Naive B cell (primary cell): ENCODE measurements around the gene UBE2O. TPM values are rescaled to one million over a fixed set of nuclear protein-coding genes. Genes with fewer than 3 reads are reported as not detected.

Experiments used
- ATAC-seq, 2 donors: fragments of 150-1000 bp; cut with Tn5 transposase; 2 replicates each; pipeline ENCODE4 v1.10.0; 2021; ENCODE audit warnings: low read depth in 2 of 2, mild to moderate bottlenecking in 2 of 2, moderate library complexity in 2 of 2
- DNase-seq: peaks from one replicate; pipeline ENCODE4 v3.0.0; 2022
- H3K27ac Mint-ChIP-seq, 6 donors: one replicate each; pipeline ENCODE4 v1.8.0; 2020 to 2022; ENCODE audit warnings: mild to moderate bottlenecking in 6 of 6, mixed read lengths in 6 of 6, moderate library complexity in 5 of 6, inconsistent platforms in 2 of 6
- H3K27me3 Mint-ChIP-seq, 3 donors: one replicate each; pipeline ENCODE4 v1.8.0; 2021 to 2022; ENCODE audit warnings: mixed read lengths in 3 of 3, mild to moderate bottlenecking in 1 of 3
- H3K36me3 Mint-ChIP-seq, 2 donors: one replicate each; pipeline ENCODE4 v1.8.0; 2020 to 2022; ENCODE audit warnings: mixed read lengths in 2 of 2, inconsistent platforms in 1 of 2, mild to moderate bottlenecking in 1 of 2
- H3K4me1 Mint-ChIP-seq, 3 donors: one replicate each; pipeline ENCODE4 v1.8.0; 2020 to 2022; ENCODE audit warnings: mixed read lengths in 3 of 3, inconsistent platforms in 1 of 3, mild to moderate bottlenecking in 1 of 3, moderate library complexity in 1 of 3
- H3K4me3 Mint-ChIP-seq, 8 donors: one replicate each; pipeline ENCODE4 v1.8.0; 2020 to 2022; ENCODE audit warnings: mild to moderate bottlenecking in 8 of 8, mixed read lengths in 8 of 8, moderate library complexity in 8 of 8, inconsistent platforms in 2 of 8
- H3K9me3 Mint-ChIP-seq, 7 donors: one replicate each; pipeline ENCODE4 v1.8.0; 2020 to 2022; ENCODE audit warnings: mixed read lengths in 7 of 7, mild to moderate bottlenecking in 5 of 7, inconsistent platforms in 2 of 7, moderate library complexity in 1 of 7
- polyA plus RNA-seq, 6 donors: library from polyadenylated mRNA; unstranded; fragments of 300-500 nt; fragmentation: Illumina TruSeq; gene quantifications; one replicate each; pipeline ENCODE4 v1.2.3, GENCODE V29; 2021; ENCODE audit warnings: low read depth in 6 of 6

The UBE2O gene
- polyA plus RNA-seq, 6 donors from 2014 or later, result 11.0 to 26.0 (median 16.4) TPM

DNA sequence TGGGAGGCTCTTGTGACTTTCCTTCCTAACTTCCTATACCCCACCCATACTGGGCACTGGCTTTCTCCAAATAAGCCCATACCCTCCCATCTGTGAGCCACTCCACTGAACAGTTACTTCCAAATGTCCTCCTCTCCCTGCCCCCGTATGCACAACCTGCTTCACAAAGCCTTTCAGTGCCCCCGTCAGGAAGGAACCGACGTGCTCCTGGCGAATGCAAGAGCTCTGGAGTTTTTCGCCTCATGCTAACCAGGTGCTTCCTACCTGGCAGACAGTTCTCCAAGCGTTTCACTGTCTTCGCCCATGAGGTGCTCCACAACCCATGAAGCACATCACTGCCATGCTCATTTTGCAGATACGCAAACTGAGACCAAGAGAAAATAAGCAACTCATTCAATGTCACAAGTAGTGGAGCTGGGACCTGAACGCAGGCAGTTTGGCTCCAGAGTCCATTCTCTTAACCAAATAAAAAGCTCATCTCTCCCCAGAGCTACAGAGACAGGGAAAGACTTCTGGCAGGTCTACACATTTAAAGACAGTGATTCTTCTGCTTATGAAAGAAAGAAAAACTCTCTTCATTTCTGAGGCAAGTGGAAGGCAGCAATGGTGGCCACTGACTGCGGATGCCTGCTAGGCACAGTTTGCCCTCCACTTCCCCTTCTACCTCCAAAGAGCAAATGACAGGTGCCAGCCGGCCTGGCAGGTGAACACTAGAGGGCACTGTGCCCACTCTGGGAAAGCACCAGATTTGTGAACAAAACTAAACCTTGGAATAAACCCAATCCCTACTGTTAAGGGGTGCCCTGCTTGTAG, 44.7 kb downstream of the UBE2O start:
- Mint-ChIP-seq H3K4me3 (peak overlapping the region in 5 of 8 donors; percentile 17 to 56 (median 23)), H3K36me3 (peaks cover 11 to 27% of the 10 kb centered on the region in 2 donors), H3K9me3 (no peaks in the 10 kb centered on the region), H3K27me3 (no peaks in the 10 kb centered on the region), H3K27ac (peak overlapping the region; percentile 61 to 93 (median 83)), H3K4me1 (peaks cover 44 to 66% (median 56%) of the 10 kb centered on the region in 3 donors)
- DNase-seq (peak; percentile 78), ATAC-seq (peak; percentile 84 to 95)

GRCh38 chr17:76407509-76407908, 45.4 kb downstream of the UBE2O start:
- peak overlapping the region in 5 of 6 donors; percentile 27 to 77 (median 61) for H3K27ac Mint-ChIP-seq
- H3K36me3 Mint-ChIP-seq, result peaks cover 12 to 34% of the 10 kb centered on the region in 2 donors
- H3K4me3 Mint-ChIP-seq, result peak overlapping the region in 2 of 8 donors; percentile 34 to 53
- ATAC-seq (peak in 1 of 2 donors; percentile 17), DNase-seq (no peak)
- no peaks in the 10 kb centered on the region for H3K9me3 Mint-ChIP-seq
- peaks cover 47 to 66% (median 58%) of the 10 kb centered on the region in 3 donors for H3K4me1 Mint-ChIP-seq
- H3K27me3 Mint-ChIP-seq, result no peaks in the 10 kb centered on the region

DNA sequence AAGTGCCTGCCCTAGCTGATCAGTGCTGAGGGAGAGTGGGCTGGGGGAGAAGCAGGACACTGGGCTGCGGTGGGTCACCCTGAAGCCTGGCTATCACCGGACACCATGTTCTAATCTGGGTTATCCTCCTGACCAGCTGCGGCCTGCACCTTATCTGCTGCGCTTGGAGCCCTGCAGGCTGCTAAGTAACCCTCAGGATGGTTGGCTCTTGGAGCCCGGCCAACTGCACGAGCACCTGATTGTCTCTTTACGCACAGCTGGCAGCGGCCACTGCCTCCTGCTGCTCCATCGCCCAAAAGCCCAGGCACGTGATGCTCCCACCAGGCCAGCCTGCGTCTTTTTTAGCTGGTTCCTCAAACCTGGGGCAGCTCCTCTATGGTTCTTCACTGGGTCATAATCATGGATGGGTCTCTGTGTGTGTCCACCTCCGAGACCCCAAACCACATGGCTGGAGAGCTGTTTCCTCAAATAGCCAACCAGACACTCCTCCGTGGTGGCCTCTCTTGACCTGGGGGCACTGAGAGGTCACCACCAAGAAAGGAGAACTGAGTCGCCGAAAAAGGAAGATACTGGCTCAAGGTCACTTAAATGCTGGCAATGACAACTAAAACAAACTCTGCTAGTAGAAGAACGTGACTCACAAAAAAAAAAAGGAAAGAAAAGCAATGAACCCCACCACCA, 46.8 kb downstream of the UBE2O start:
- peak overlapping the region in 5 of 6 donors; percentile 41 to 95 (median 80) for H3K27ac Mint-ChIP-seq
- peaks cover 21 to 48% of the 10 kb centered on the region in 2 donors for H3K36me3 Mint-ChIP-seq
- DNase-seq (no peak), ATAC-seq (peak; percentile 27 to 44)
- H3K4me3 Mint-ChIP-seq, result peak overlapping the region; percentile 6 to 72 (median 56)
- peaks cover 49 to 66% (median 55%) of the 10 kb centered on the region in 3 donors for H3K4me1 Mint-ChIP-seq
- H3K9me3 Mint-ChIP-seq, result no peaks in the 10 kb centered on the region
- no peaks in the 10 kb centered on the region for H3K27me3 Mint-ChIP-seq

DNA sequence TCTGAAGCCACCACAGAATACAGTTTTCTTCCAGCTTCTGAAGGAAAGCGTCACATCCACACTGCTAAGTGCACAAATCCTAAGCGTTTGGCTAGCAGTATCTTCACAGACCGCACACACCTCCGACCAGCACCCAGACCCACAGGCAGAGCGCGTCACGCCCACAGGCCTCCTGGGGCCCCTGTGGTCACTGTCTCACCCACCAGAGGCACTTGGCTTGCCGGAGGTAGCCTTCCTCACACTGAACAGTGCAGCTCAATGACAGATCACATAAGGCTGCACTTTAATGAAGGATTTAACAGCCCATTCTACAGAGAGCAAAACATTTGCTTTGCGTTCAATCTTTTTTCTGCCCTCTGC, 47.4 kb downstream of the UBE2O start:
- Mint-ChIP-seq H3K9me3 (no peaks in the 10 kb centered on the region), H3K4me1 (peaks cover 50 to 66% (median 55%) of the 10 kb centered on the region in 3 donors), H3K27ac (peak overlapping the region in 3 of 6 donors; percentile 41 to 80 (median 67)), H3K36me3 (peaks cover 26 to 54% of the 10 kb centered on the region in 2 donors), H3K27me3 (no peaks in the 10 kb centered on the region), H3K4me3 (peak overlapping the region in 5 of 8 donors; percentile 15 to 81 (median 53))
- ATAC-seq, result no peak
- no peak for DNase-seq

DNA sequence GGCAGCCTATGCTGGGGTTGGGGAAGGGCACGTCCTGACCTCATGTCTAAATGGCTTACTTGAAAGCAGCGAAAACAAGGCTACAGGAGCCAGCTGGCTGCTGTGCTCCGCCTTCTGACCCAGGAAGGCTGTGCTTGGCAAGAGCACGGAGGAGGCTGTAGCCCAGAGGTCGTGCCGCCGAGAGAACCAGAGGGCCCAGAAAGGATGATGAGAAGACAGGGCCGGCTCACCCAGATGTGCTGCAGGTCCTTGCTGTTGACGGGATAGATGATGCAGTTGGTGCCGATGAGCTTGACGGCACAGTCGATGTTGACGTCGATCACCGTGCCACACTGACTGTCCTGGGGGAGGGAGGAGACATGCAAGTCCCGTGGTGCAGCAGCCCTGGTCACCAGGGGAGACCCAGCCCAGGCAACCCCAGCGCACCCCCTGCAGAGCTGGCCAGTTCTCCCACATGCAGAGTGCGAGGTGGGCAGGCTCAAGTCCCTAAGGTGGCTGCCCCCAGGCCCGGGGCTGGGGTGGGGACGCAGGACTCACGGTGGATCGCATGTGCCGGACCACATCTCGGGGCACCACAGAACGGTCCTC, 47.9 kb downstream of the UBE2O start:
- ATAC-seq (no peak), DNase-seq (no peak)
- peaks cover 27 to 51% of the 10 kb centered on the region in 2 donors for H3K36me3 Mint-ChIP-seq
- H3K27me3 Mint-ChIP-seq, result no peaks in the 10 kb centered on the region
- no peaks in the 10 kb centered on the region for H3K9me3 Mint-ChIP-seq
- H3K4me3 Mint-ChIP-seq, result peak overlapping the region in 5 of 8 donors; percentile 15 to 81 (median 30)
- H3K27ac Mint-ChIP-seq, result no peak overlapping the region
- H3K4me1 Mint-ChIP-seq, result peaks cover 50 to 62% (median 53%) of the 10 kb centered on the region in 3 donors

- Mint-ChIP-seq H3K4me3 (peak overlapping the region in 1 of 8 donors; percentile 29), H3K27ac (peak overlapping the region in 3 of 6 donors; percentile 54 to 89 (median 88)), H3K9me3 (no peaks in the 10 kb centered on the region), H3K27me3 (no peaks in the 10 kb centered on the region), H3K4me1 (peaks cover 45 to 54% (median 46%) of the 10 kb centered on the region in 3 donors), H3K36me3 (peaks cover 34 to 52% of the 10 kb centered on the region in 2 donors)
- no peak for ATAC-seq
- no peak for DNase-seq
These were observed 48.7 kb downstream of the UBE2O start for GRCh38 chr17:76404256-76404655.

DNA sequence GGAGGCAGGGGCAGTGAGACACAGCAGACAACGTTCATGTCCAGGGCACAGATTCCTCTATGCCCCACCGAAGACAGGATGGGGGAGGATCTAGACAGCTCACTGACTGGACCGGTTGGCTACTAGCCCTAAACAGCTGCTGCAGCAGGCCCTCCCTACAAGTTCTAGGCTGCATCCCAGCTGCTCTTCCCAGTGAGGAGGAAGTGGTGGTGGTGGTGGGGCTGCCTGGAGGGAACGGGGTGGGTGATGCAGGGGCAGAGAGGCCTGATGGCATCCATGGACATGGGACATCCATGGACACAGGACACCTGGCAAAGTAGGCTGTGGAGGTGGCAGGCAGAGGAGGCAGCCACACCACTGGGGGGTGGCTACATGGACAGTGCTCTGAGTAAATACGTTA, 50.2 kb downstream of the UBE2O start:
- DNase-seq (no peak), ATAC-seq (no peak)
- Mint-ChIP-seq H3K27ac (no peak overlapping the region), H3K4me1 (peaks cover 36 to 45% (median 36%) of the 10 kb centered on the region in 3 donors), H3K36me3 (peaks cover 38 to 53% of the 10 kb centered on the region in 2 donors), H3K27me3 (no peaks in the 10 kb centered on the region), H3K4me3 (no peak overlapping the region), H3K9me3 (no peaks in the 10 kb centered on the region)

- H3K9me3 Mint-ChIP-seq, result no peaks in the 10 kb centered on the region
- H3K4me3 Mint-ChIP-seq, result no peak overlapping the region
- ATAC-seq (no peak), DNase-seq (no peak)
- H3K4me1 Mint-ChIP-seq, result peaks cover 7 to 21% (median 17%) of the 10 kb centered on the region in 3 donors
- H3K27me3 Mint-ChIP-seq, result no peaks in the 10 kb centered on the region
- H3K36me3 Mint-ChIP-seq, result peaks cover 32 to 57% of the 10 kb centered on the region in 2 donors
- no peak overlapping the region for H3K27ac Mint-ChIP-seq
These were observed 53.5 kb downstream of the UBE2O start for GRCh38 chr17:76399175-76400172.

DNA sequence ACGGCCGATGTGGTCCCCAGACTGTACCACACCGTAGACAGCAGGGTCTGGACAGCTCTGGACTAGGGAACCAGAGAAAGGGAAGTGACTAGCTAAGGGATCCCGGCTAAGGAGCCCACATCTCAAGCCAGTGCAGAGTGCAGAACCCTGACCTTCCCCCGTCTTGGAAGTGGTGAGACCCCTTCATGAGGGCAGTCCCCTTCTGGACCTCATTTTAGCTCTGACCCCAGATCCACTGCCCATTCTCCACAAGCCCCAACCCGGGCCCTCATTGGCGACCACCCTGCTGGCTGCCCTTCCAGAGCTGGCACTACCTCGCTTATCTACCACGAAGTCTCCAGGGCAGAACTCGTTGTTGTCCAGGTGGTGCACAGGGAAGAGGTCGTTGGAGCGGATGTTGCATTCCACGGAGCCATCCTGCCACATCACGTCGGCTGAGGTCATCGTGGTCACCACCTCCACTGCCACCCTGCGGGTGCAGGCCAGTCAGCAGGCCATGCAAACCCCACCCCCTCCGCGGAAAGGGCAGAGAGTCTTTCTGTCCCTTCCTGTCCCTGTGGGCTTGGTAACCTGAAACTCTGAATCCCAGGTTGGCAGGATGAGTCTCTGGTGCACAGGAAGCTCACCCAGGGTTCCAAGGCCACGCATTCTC, 54.3 kb downstream of the UBE2O start:
- no peaks in the 10 kb centered on the region for H3K27me3 Mint-ChIP-seq

GRCh38 chr17:76397687-76398522, 55.0 kb downstream of the UBE2O start:
- peak overlapping the region in 1 of 8 donors; percentile 47 for H3K4me3 Mint-ChIP-seq

More for the DNA sequence above, 54.3 kb downstream of the UBE2O start:
- H3K36me3 Mint-ChIP-seq, result peaks cover 33 to 57% of the 10 kb centered on the region in 2 donors
- H3K4me3 Mint-ChIP-seq, result no peak overlapping the region
- peak overlapping the region in 1 of 6 donors; percentile 33 for H3K27ac Mint-ChIP-seq
- DNase-seq (no peak), ATAC-seq (peak in 1 of 2 donors; percentile 20)
- no peaks in the 10 kb centered on the region for H3K9me3 Mint-ChIP-seq
- peaks cover 7 to 14% (median 10%) of the 10 kb centered on the region in 3 donors for H3K4me1 Mint-ChIP-seq

DNA sequence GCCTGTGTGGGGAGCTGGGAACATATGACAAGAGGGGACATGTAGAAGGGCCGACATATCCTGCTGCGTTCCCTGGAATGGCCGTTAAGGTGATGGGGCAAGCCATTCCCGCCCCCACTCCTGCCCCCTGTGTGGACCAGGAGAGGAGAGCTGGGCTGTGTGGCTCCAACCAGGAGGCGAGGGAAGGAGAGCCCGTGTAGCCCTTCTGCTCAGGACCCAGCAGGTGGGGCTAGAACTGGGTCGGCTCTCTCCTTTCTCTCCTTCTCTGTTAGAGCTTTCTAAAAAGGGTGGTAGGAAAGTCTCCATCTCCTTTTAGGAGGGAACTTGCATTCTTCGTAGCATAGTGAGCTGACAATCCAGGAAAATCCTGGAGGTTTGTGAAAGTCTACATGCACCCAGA, 55.8 kb downstream of the UBE2O start:
- no peak for DNase-seq
- peaks cover 31 to 46% of the 10 kb centered on the region in 2 donors for H3K36me3 Mint-ChIP-seq

More at GRCh38 chr17:76397687-76398522, 55.0 kb downstream of the UBE2O start:
- ATAC-seq (peak; percentile 75 to 88), DNase-seq (peak; percentile 69)
- no peaks in the 10 kb centered on the region for H3K9me3 Mint-ChIP-seq
- H3K36me3 Mint-ChIP-seq, result peaks cover 35 to 54% of the 10 kb centered on the region in 2 donors
- H3K27me3 Mint-ChIP-seq, result no peaks in the 10 kb centered on the region
- H3K4me1 Mint-ChIP-seq, result peaks cover 6 to 12% (median 9%) of the 10 kb centered on the region in 3 donors
- H3K27ac Mint-ChIP-seq, result peak overlapping the region in 1 of 6 donors; percentile 44

More for the DNA sequence above, 55.8 kb downstream of the UBE2O start:
- Mint-ChIP-seq H3K4me1 (peaks cover 5 to 12% (median 7%) of the 10 kb centered on the region in 3 donors), H3K4me3 (no peak overlapping the region), H3K9me3 (no peaks in the 10 kb centered on the region), H3K27ac (no peak overlapping the region), H3K27me3 (no peaks in the 10 kb centered on the region)
- ATAC-seq, result no peak
